Measurements from ENCODE around the gene PROK1.

- TF ChIP-seq CBX3 (IDR thresholded peaks at IDR 0.05; ENCODE audit: borderline replicate concordance, low read depth) (no peak), EZH2 (IDR thresholded peaks at IDR 0.05; ENCODE audit: borderline replicate concordance, control insufficient read depth, low read depth, low read length) (no peak), ELK1 (IDR thresholded peaks at IDR 0.05; ENCODE audit: low read depth, low read length) (no peak), HCFC1 (IDR thresholded peaks at IDR 0.05; ENCODE audit: low read length) (no peak), CTCF (IDR thresholded peaks at IDR 0.05 in 2 of 3, conservative IDR thresholded peaks at IDR 0.05 in 1 of 3; ENCODE audit: control insufficient read depth in 2 of 3, extremely low read depth in 1 of 3, insufficient read depth in 1 of 3, low read depth in 3 of 3, low read length in 3 of 3) (no peak), TCF7 (IDR thresholded peaks at IDR 0.05; ENCODE audit: borderline replicate concordance) (no peak), RAD21 (IDR thresholded peaks at IDR 0.05; ENCODE audit: insufficient read depth, low read depth, low read length) (no peak)
Measured at GRCh38 chr1:110492573-110492972, 41.6 kb downstream of the PROK1 start.
